Suprapubic skin (tissue), 4 donors: ENCODE results near the gene OLR1. TPM values are rescaled to one million over a fixed set of nuclear protein-coding genes. Genes with fewer than 3 reads are reported as not detected.

ENCODE experiments used
- DNase-seq, 2 donors: peaks; one replicate each; pipeline ENCODE4 v3.0.0-alpha.2; 2019; ENCODE audit warnings: low spot score in 2 of 2
- H3K27ac ChIP-seq: fragments of 200-600 bp; sonication (generic); one replicate; pipeline ENCODE4 v1.5.1; 2019
- H3K27me3 ChIP-seq: fragments of 200-600 bp; sonication (generic); one replicate; pipeline ENCODE4 v1.5.1; 2019
- H3K36me3 ChIP-seq: fragments of 200-600 bp; sonication (generic); one replicate; pipeline ENCODE4 v1.5.1; 2019
- H3K4me1 ChIP-seq: fragments of 200-600 bp; sonication (generic); one replicate; pipeline ENCODE4 v1.5.1; 2019
- H3K4me3 ChIP-seq: fragments of 200-600 bp; sonication (generic); one replicate; pipeline ENCODE4 v1.5.1; 2019; ENCODE audit warnings: mild to moderate bottlenecking
- H3K9me3 ChIP-seq: fragments of 200-600 bp; sonication (generic); one replicate; pipeline ENCODE4 v1.5.1; 2019
- EP300 ChIP-seq: sonication (generic); formaldehyde crosslinking; IDR thresholded peaks from one replicate; pipeline ENCODE4 v1.6.1; 2017; ENCODE audit warnings: antibody characterized with exemption
- POLR2A ChIP-seq, 2 donors: fragments of 450-650 bp; IDR thresholded peaks; one replicate each; pipeline ENCODE4 v1.6.1; 2017; ENCODE audit warnings: antibody characterized with exemption in 2 of 2, mild to moderate bottlenecking in 2 of 2, moderate library complexity in 2 of 2
- POLR2AphosphoS5 ChIP-seq, 3 donors: sonication (generic); formaldehyde crosslinking; IDR thresholded peaks; one replicate each; pipeline ENCODE4 v1.6.1; 2017; ENCODE audit warnings: antibody characterized with exemption in 3 of 3
- WGBS: methylation state at CpG from one replicate; pipeline ENCODE4 v1.1.5; 2018; 5-methylcytosine and 5-hydroxymethylcytosine counted together
- total RNA-seq, 4 donors: library from RNA; depleted of rRNA; stranded (reverse); fragments of >200 nt; gene quantifications; one replicate each; pipeline ENCODE4 v1.1.0, GENCODE V29; 2016
- TF ChIP-seq, protein P1 (sequence below), 2 donors: fragments of 200-600 bp in 1 of 2; fragments of 450-650 bp in 1 of 2; sonication (generic) in 1 of 2; IDR thresholded peaks; one replicate each; pipeline ENCODE4 v1.5.1; 2016 to 2019; ENCODE audit warnings: antibody characterized with exemption in 2 of 2, mild to moderate bottlenecking in 1 of 2, moderate library complexity in 1 of 2

OLR1 gene
- total RNA-seq, 4 donors from 2014 or later = not detected

GRCh38 chr12:10170216-10170615 lies 1.7 kb downstream of the OLR1 start:
- H3K27me3 ChIP-seq = no peaks in the 10 kb centered on the region
- peaks cover 2% of the 10 kb centered on the region for H3K4me1 ChIP-seq
- H3K9me3 ChIP-seq = no peaks in the 10 kb centered on the region
- TF ChIP-seq, protein P1, sequence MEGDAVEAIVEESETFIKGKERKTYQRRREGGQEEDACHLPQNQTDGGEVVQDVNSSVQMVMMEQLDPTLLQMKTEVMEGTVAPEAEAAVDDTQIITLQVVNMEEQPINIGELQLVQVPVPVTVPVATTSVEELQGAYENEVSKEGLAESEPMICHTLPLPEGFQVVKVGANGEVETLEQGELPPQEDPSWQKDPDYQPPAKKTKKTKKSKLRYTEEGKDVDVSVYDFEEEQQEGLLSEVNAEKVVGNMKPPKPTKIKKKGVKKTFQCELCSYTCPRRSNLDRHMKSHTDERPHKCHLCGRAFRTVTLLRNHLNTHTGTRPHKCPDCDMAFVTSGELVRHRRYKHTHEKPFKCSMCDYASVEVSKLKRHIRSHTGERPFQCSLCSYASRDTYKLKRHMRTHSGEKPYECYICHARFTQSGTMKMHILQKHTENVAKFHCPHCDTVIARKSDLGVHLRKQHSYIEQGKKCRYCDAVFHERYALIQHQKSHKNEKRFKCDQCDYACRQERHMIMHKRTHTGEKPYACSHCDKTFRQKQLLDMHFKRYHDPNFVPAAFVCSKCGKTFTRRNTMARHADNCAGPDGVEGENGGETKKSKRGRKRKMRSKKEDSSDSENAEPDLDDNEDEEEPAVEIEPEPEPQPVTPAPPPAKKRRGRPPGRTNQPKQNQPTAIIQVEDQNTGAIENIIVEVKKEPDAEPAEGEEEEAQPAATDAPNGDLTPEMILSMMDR (IDR thresholded peaks at IDR 0.05) = no peak
- TF ChIP-seq POLR2A (IDR thresholded peaks at IDR 0.05) (no peak), EP300 (no peak), POLR2AphosphoS5 (IDR thresholded peaks at IDR 0.05) (no peak)
- 79% methylated on average over 5 of the region's 5 CpGs for WGBS
- H3K4me3 ChIP-seq = no peak overlapping the region
- H3K27ac ChIP-seq = no peak overlapping the region
- no peak for DNase-seq
- H3K36me3 ChIP-seq = no peaks in the 10 kb centered on the region

- no peak overlapping the region for H3K27ac ChIP-seq
- no peaks in the 10 kb centered on the region for H3K9me3 ChIP-seq
- no peaks in the 10 kb centered on the region for H3K36me3 ChIP-seq
- no peaks in the 10 kb centered on the region for H3K4me1 ChIP-seq
- TF ChIP-seq EP300 (no peak), POLR2A (IDR thresholded peaks at IDR 0.05) (no peak), POLR2AphosphoS5 (IDR thresholded peaks at IDR 0.05) (no peak)
- TF ChIP-seq, protein P1 (IDR thresholded peaks at IDR 0.05) = no peak
- 77% methylated on average over 3 of the region's 3 CpGs for WGBS
- DNase-seq = no peak
- no peak overlapping the region for H3K4me3 ChIP-seq
- no peaks in the 10 kb centered on the region for H3K27me3 ChIP-seq
Measured at GRCh38 chr12:10169104-10169503, 2.8 kb downstream of the OLR1 start.

DNA sequence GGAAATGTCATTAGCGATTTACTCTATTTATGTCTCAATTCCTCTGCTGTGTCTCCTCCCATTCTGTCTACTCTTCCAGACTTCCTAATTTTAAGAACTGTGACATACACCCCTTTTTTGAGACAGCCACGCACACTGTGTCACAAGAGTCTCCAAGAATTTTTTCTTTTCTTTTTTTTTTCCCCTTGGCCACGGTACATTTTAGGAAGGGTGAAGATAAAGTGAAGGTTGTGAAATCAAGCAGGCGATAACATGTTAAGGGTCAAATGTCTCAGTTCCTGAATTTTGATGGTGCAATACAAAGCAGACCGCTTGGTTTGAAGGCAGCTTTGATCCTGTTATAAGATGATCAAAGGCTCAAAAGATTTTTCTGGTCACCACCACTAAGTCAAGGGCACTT lies 4.3 kb downstream of the OLR1 start:
- no peaks in the 10 kb centered on the region for H3K9me3 ChIP-seq
- H3K27me3 ChIP-seq = no peaks in the 10 kb centered on the region
- TF ChIP-seq POLR2A (IDR thresholded peaks at IDR 0.05) (no peak), POLR2AphosphoS5 (IDR thresholded peaks at IDR 0.05) (no peak), EP300 (no peak)
- TF ChIP-seq, protein P1 (IDR thresholded peaks at IDR 0.05) = no peak
- no peak overlapping the region for H3K4me3 ChIP-seq
- WGBS = 61% methylated on average over 5 of the region's 5 CpGs
- H3K36me3 ChIP-seq = no peaks in the 10 kb centered on the region
- H3K27ac ChIP-seq = no peak overlapping the region
- H3K4me1 ChIP-seq = no peaks in the 10 kb centered on the region
- no peak for DNase-seq

GRCh38 chr12:10165421-10165820 lies 6.5 kb downstream of the OLR1 start:
- Histone ChIP-seq H3K4me1 (peaks cover 7% of the 10 kb centered on the region), H3K36me3 (no peaks in the 10 kb centered on the region), H3K9me3 (no peaks in the 10 kb centered on the region), H3K4me3 (no peak overlapping the region), H3K27me3 (no peaks in the 10 kb centered on the region), H3K27ac (no peak overlapping the region)
- no peak for DNase-seq
- WGBS = 61% methylated on average over 1 of the region's 1 CpG
- no peak for TF ChIP-seq POLR2AphosphoS5 (IDR thresholded peaks at IDR 0.05)
- no peak for TF ChIP-seq EP300
- TF ChIP-seq, protein P1 (IDR thresholded peaks at IDR 0.05) = no peak
- TF ChIP-seq POLR2A (IDR thresholded peaks at IDR 0.05) = no peak

- TF ChIP-seq, protein P1 (IDR thresholded peaks at IDR 0.05) = no peak
- no peak for TF ChIP-seq POLR2A (IDR thresholded peaks at IDR 0.05)
- no peak for TF ChIP-seq EP300
- TF ChIP-seq POLR2AphosphoS5 (IDR thresholded peaks at IDR 0.05) = no peak
- 80% methylated on average over 3 of the region's 3 CpGs for WGBS
- Histone ChIP-seq H3K9me3 (no peaks in the 10 kb centered on the region), H3K4me1 (peaks cover 10% of the 10 kb centered on the region), H3K27ac (no peak overlapping the region), H3K36me3 (no peaks in the 10 kb centered on the region), H3K27me3 (no peaks in the 10 kb centered on the region), H3K4me3 (no peak overlapping the region)
- no peak for DNase-seq
Measured at GRCh38 chr12:10163084-10163483, 8.8 kb downstream of the OLR1 start.
